HEK293 (cell line): ENCODE data around the gene BACH2.

ENCODE experiments used
- GLI2 ChIP-seq: fragments of 450-650 bp; formaldehyde crosslinking; IDR thresholded peaks from 2 replicates; pipeline ENCODE4; 2017; ENCODE audit warnings: missing biosample characterization, missing genetic modification characterization, low read depth, borderline replicate concordance
- HOXA7 ChIP-seq: sonication (generic); formaldehyde crosslinking; IDR thresholded peaks from 2 replicates; pipeline ENCODE4 v1.8.1; 2022; ENCODE audit warnings: missing genetic modification reagents, borderline replicate concordance
- PBX3 ChIP-seq: sonication (generic); formaldehyde crosslinking; IDR thresholded peaks from 2 replicates; pipeline ENCODE4 v1.8.1; 2022; ENCODE audit warnings: mild to moderate bottlenecking, moderate library complexity, missing genetic modification reagents
- PRDM1 ChIP-seq: fragments of 450-650 bp; formaldehyde crosslinking; IDR thresholded peaks from 2 replicates; pipeline ENCODE4; 2016; ENCODE audit warnings: missing biosample characterization, missing genetic modification characterization
- REST ChIP-seq: fragments of 450-650 bp; formaldehyde crosslinking; IDR thresholded peaks from 2 replicates; pipeline ENCODE4 v1.5.1; 2016; ENCODE audit warnings: missing biosample characterization, missing genetic modification characterization
- YY2 ChIP-seq: fragments of 450-650 bp; formaldehyde crosslinking; IDR thresholded peaks from 2 replicates; pipeline ENCODE4 v1.5.1; 2016; ENCODE audit warnings: missing biosample characterization, missing genetic modification characterization
- ZEB2 ChIP-seq: fragments of 450-650 bp; formaldehyde crosslinking; IDR thresholded peaks from 2 replicates; pipeline ENCODE4 v1.5.1; 2016; ENCODE audit warnings: missing biosample characterization, missing genetic modification characterization
- ZFHX2 ChIP-seq: fragments of 450-650 bp; formaldehyde crosslinking; conservative IDR thresholded peaks from 2 replicates; pipeline ENCODE4 v1.5.1; 2016; ENCODE audit warnings: missing biosample characterization, missing genetic modification characterization
- ZNF24 ChIP-seq: fragments of 450-650 bp; formaldehyde crosslinking; IDR thresholded peaks from 2 replicates; pipeline ENCODE4 v1.5.1; 2016; ENCODE audit warnings: missing biosample characterization, missing genetic modification characterization
- ZNF280C ChIP-seq: fragments of 450-650 bp; formaldehyde crosslinking; IDR thresholded peaks from 2 replicates; pipeline ENCODE4 v1.5.1; 2016; ENCODE audit warnings: missing biosample characterization, missing genetic modification characterization
- ZNF354C ChIP-seq: fragments of 450-650 bp; formaldehyde crosslinking; IDR thresholded peaks from 2 replicates; pipeline ENCODE4 v1.5.1; 2016; ENCODE audit warnings: missing biosample characterization, missing genetic modification characterization, low read depth, borderline replicate concordance
- ZNF391 ChIP-seq: fragments of 450-650 bp; formaldehyde crosslinking; IDR thresholded peaks from 2 replicates; pipeline ENCODE4 v1.5.1; 2016; ENCODE audit warnings: low read depth, missing biosample characterization, missing genetic modification characterization, borderline replicate concordance
- ZNF513 ChIP-seq: fragments of 450-650 bp; IDR thresholded peaks from 2 replicates; pipeline ENCODE4 v1.5.1; 2018; ENCODE audit warnings: missing biosample characterization, missing genetic modification characterization
- ZNF518A ChIP-seq: fragments of 450-650 bp; formaldehyde crosslinking; conservative IDR thresholded peaks from 2 replicates; pipeline ENCODE4 v1.5.1; 2016; ENCODE audit warnings: low read depth, missing biosample characterization, missing genetic modification characterization
- ZNF585B ChIP-seq: fragments of 450-650 bp; formaldehyde crosslinking; IDR thresholded peaks from 2 replicates; pipeline ENCODE4 v1.5.1; 2016; ENCODE audit warnings: missing biosample characterization, missing genetic modification characterization
- ZNF639 ChIP-seq: fragments of 450-650 bp; formaldehyde crosslinking; IDR thresholded peaks from 2 replicates; pipeline ENCODE4 v1.5.1; 2016; ENCODE audit warnings: missing biosample characterization, missing genetic modification characterization
- ZNF692 ChIP-seq: fragments of 450-650 bp; formaldehyde crosslinking; IDR thresholded peaks from 2 replicates; pipeline ENCODE4 v1.5.1; 2016; ENCODE audit warnings: missing biosample characterization, missing genetic modification characterization
- ZNF701 ChIP-seq: fragments of 450-650 bp; formaldehyde crosslinking; IDR thresholded peaks from 2 replicates; pipeline ENCODE4 v1.5.1; 2016; ENCODE audit warnings: missing biosample characterization, missing genetic modification characterization
- ZNF707 ChIP-seq: fragments of 450-650 bp; formaldehyde crosslinking; IDR thresholded peaks from 2 replicates; pipeline ENCODE4 v1.5.1; 2016; ENCODE audit warnings: missing biosample characterization, missing genetic modification characterization
- ZNF777 ChIP-seq: fragments of 450-650 bp; formaldehyde crosslinking; IDR thresholded peaks from 2 replicates; pipeline ENCODE4 v1.5.1; 2017; ENCODE audit warnings: missing biosample characterization, missing genetic modification characterization, borderline replicate concordance
- ZSCAN16 ChIP-seq: fragments of 450-650 bp; formaldehyde crosslinking; IDR thresholded peaks from 2 replicates; pipeline ENCODE4 v1.5.1; 2016; ENCODE audit warnings: missing biosample characterization, missing genetic modification characterization

Gene BACH2

GRCh38 chr6:90131614-90132423, 164.8 kb downstream of the BACH2 start (continued):
- TF ChIP-seq REST (tag by site-specific recombination) (no peak), ZFHX2 (tag by site-specific recombination) (no peak), PBX3 (CRISPR knock-in tag) (no peak), ZNF391 (tag by site-specific recombination) (0 out of 2 replicates have a peak, but pooled peaks have one; percentile 37), ZNF280C (no peak), ZNF585B (tag by site-specific recombination) (no peak), ZNF707 (tag by site-specific recombination) (no peak), ZSCAN16 (tag by site-specific recombination) (no peak; the same call in 1 of the 2 replicates), ZNF692 (peak; percentile 53), ZNF518A (tag by site-specific recombination) (no peak), ZNF777 (no peak), ZNF639 (tag by site-specific recombination) (peak; percentile 72; the same call in 1 of the 2 replicates), ZNF701 (tag by site-specific recombination) (no peak), ZNF513 (peak; percentile 54), GLI2 (peak; percentile 82), HOXA7 (CRISPR knock-in tag) (no peak), ZNF24 (tag by site-specific recombination) (peak; percentile 82), YY2 (tag by site-specific recombination) (no peak), ZNF354C (tag by site-specific recombination) (no peak), ZEB2 (peak; percentile 92), PRDM1 (tag by site-specific recombination) (peak; percentile 57; the same call in 1 of the 2 replicates)
